Hypothalamus (tissue), 51 donors: Measurements from ENCODE around the gene DPM3.
"Not testable (repeated sequence)": the region's sequence is repeated elsewhere in the genome, so short reads cannot be mapped to it uniquely, and the experiment has no call there.

ENCODE experiments used
- DNase-seq, 51 donors: peaks; one replicate each; lab custom pipeline; 2025; lab: John Stamatoyannopoulos, UW

DPM3 gene

DNA sequence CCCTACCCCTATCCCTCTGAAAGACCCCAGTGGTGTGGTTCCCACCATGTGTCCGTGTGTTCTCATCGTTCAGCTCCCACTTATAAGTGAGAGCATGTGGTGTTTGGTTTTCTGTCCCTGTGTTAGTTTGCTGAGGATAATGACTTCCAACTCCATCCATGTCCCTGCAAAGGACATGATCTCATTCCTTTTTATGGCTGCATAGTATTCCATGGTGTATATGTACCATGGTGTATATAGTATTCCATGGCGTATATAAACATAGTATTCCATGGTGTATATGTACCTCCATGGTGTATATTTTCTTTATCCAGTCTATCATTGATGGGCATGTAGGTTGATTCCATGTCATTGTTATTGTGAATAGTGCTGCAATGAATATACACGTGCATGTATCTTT, 23.5 kb upstream of the DPM3 start:
- not testable (repeated sequence) for DNase-seq

DNA sequence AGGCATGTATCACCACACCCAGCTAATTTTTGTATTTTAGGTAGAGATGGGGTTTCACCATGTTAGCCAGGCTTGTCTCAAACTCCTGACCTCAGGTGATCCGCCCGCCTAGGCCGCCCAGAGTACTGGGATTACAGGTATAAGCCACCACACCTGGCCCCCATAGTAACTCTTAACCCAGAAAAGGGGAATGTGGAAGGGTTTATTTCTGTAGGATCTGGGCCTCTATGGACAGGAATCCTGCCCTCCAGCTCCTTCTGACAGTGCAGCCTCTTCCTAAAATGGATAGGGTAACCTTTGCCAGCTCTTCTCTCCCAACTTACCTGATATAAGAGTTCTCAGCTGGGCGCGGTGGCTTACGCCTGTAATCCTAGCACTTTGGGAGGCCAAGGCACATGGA, 22.3 kb upstream of the DPM3 start:
- not testable (repeated sequence) for DNase-seq

GRCh38 chr1:155160128-155160527, 19.8 kb upstream of the DPM3 start:
- no peak for DNase-seq

DNA sequence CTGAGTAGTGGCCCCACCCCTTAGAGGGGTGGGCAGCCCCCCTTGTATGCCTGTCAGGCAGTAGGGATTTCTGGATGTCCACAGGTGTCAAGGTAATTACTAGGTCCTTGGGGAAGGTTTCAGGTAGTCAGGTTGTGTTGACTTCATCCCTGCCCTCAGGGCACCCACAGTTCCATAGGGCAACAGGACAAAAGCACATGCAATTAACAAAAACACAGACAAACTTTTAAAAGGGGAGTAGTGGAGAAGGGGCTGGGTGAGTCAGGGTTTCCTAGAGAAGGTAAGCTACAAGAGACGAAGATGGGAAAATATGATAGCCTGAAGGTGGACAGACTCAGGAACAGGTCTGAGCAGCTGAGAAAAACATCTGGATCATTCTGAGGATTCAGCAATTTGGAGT, 18.7 kb upstream of the DPM3 start:
- no peak for DNase-seq

GRCh38 chr1:155155996-155156643, 15.8 kb upstream of the DPM3 start:
- not testable (repeated sequence) for DNase-seq

DNA sequence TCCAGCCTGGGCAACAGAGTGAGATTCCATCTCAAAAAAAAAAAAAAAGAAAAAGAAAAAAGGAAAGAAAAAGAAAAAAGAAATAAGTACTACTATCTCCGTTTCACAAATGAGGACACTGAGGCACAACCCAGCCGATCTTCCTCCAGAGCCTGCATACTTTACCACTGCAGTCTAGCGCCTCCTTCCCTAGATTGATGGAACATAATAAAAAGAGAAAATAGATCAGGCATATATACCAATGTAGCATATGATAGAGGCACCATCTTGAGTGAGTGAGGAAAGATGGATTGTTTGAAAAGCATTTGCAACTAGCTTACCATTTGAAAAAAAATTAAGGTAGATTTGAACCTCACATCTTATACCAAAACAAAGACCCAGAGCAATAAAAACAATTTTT, 5.2 kb upstream of the DPM3 start:
- no peak for DNase-seq

- no peak for DNase-seq
These were observed 1.4 kb upstream of the DPM3 start for GRCh38 chr1:155141749-155142148.

- no peak for DNase-seq
These were observed 261 bp upstream of the DPM3 start for GRCh38 chr1:155140630-155140953.

DNA sequence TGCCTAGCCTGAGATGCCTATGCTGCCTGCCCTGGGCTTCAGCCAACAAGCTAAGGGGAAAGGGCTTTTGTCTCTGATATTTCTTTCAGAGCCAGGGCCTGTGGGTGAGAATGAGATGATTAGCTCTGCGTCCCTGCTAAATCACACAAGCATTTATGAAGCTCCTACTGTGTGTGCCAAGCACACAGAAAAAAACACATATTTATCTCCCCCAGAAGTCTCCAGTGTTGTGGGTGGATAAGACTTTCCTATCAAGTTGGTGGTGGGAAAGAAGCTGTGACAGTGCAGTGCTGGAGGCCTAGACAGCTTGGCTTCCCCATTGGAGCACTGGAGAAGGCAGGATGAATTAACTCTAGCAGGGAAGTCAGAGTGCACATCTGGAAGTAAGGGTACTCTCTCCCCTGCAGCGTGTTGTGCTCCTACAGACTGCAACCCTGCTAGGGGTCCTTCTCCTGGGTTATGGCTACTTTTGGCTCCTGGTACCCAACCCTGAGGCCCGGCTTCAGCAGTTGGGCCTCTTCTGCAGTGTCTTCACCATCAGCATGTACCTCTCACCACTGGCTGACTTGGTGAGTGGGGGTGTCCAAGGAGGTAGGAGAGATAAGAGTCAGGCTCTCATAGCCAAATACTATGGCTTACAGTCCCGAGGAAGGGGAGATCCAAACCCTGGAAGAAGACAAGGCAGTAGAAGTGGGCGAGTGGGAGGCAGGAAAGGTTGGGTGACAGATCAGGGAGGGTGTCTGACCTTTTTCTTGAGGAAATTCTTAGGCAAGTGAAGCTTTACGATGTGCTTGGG, 3.0 kb downstream of the DPM3 start:
- DNase-seq: no peak

GRCh38 chr1:155136748-155137147, 3.6 kb downstream of the DPM3 start:
- DNase-seq: no peak

GRCh38 chr1:155135415-155136028, 4.8 kb downstream of the DPM3 start, which contains the start of gene SLC50A1:
TSS of gene SLC50A1 (plus strand) at chr1:155135852. CDS start at chr1:155135912, 60 bp downstream.
- peak; percentile 42 to 95 (median 88) for DNase-seq

DNA sequence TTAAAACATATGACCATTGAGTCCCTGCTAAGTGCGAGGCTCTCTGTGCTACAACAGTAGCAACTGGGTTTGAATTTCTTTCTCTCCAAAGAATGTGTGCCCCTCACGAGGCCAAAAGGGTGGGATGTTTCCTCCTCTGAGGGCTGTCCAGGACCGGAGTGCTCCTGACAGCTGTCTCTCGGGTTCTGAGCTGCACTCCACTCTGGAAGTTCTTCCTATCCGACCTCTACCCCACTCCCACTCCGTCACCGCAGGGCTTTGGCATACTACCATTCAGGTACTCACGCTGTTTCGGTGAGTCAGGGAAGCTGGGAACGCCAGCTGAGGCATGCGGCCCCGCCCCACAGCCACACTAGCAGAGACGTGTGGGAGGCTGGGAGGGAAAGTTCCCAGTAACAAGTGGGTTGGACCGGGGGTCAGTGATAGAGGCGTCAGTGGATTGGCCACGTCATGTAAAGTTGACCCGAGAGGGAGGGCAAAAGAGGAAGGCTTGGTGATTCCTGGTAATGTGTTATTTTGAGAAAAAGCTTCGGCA, 5.4 kb downstream of the DPM3 start:
- peak in 37 of 51 donors; percentile 18 to 86 (median 49) for DNase-seq

- DNase-seq: no peak
These were observed 6.0 kb downstream of the DPM3 start for GRCh38 chr1:155134322-155134721.

DNA sequence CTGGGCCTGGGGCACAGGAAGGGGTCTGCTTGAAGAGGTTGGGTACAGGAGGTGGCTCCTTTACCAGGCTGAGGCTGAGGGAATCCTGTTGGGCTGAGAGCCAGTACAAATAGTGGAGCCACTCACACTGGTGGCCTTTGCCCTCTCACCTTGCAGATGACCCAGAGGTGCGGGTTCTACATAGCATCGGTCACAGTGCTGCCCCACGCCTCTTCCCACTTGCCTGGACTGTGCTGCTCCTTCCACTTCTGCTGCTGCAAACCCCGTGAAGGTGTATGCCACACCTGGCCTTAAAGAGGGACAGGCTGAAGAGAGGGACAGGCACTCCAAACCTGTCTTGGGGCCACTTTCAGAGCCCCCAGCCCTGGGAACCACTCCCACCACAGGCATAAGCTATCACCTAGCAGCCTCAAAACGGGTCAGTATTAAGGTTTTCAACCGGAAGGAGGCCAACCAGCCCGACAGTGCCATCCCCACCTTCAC, 6.5 kb downstream of the DPM3 start:
- no peak for DNase-seq

DNA sequence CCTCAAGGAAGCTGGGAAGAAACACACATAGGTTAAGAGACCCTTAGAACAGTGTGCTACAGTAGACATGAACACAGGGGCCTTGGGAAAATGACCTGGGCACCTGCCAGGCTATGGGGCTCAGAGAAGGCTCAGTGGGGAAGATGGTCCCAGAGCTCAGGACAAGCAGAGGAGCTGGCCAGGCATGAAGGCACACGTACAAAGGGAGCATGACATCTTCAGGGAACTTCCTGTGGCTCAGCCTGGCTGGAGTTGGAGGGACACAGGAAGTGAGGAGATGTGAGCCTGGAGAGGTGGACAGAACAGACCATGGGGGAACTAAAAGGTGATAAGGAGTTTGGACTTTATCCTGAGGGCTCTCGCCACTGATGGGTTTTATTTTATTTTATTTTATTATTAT, 8.5 kb downstream of the DPM3 start:
- DNase-seq: no peak

DNA sequence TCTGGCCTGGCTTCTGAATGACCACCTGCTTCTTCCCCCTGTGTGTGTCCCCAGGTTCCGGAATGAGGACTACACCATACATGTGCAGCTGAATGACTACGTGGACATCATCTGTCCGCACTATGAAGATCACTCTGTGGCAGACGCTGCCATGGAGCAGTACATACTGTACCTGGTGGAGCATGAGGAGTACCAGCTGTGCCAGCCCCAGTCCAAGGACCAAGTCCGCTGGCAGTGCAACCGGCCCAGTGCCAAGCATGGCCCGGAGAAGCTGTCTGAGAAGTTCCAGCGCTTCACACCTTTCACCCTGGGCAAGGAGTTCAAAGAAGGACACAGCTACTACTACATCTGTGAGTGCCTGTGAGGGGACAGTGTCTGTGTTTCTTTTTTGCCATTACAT, 9.0 kb downstream of the DPM3 start:
- no peak for DNase-seq

- no peak for DNase-seq
These were observed 9.9 kb downstream of the DPM3 start for GRCh38 chr1:155130272-155131006.

GRCh38 chr1:155128755-155129473, 11.4 kb downstream of the DPM3 start:
- peak in 38 of 51 donors; percentile 9 to 79 (median 32) for DNase-seq

GRCh38 chr1:155127967-155128754, 12.2 kb downstream of the DPM3 start:
- DNase-seq: peak in 2 of 51 donors; percentile 24 to 52
